GM12865 (cell line): Measurements from ENCODE around the gene RGSL1.

Experiments
- DNase-seq: peaks from one replicate; pipeline ENCODE4 v3.0.0; 2010; ENCODE audit warnings: low read depth
- H3K4me3 ChIP-seq: 2 replicates; pipeline ENCODE4 v1.5.1; 2011; ENCODE audit warnings: mild to moderate bottlenecking, low read depth, low read length, control low read depth
- TF ChIP-seq, protein P1 (sequence below): IDR thresholded peaks from 2 replicates; pipeline ENCODE4 v1.5.1; 2011; ENCODE audit warnings: low read length, control low read depth, low read depth, inconsistent platforms; ENCODE audit not compliant: insufficient read depth; ENCODE audit errors: missing control alignments

RGSL1 gene

GRCh38 chr1:182410138-182410537, 39.8 kb upstream of the RGSL1 start:
- no peak overlapping the region for H3K4me3 ChIP-seq
- TF ChIP-seq, protein P1, sequence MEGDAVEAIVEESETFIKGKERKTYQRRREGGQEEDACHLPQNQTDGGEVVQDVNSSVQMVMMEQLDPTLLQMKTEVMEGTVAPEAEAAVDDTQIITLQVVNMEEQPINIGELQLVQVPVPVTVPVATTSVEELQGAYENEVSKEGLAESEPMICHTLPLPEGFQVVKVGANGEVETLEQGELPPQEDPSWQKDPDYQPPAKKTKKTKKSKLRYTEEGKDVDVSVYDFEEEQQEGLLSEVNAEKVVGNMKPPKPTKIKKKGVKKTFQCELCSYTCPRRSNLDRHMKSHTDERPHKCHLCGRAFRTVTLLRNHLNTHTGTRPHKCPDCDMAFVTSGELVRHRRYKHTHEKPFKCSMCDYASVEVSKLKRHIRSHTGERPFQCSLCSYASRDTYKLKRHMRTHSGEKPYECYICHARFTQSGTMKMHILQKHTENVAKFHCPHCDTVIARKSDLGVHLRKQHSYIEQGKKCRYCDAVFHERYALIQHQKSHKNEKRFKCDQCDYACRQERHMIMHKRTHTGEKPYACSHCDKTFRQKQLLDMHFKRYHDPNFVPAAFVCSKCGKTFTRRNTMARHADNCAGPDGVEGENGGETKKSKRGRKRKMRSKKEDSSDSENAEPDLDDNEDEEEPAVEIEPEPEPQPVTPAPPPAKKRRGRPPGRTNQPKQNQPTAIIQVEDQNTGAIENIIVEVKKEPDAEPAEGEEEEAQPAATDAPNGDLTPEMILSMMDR, result no peak
- no peak for DNase-seq

DNA sequence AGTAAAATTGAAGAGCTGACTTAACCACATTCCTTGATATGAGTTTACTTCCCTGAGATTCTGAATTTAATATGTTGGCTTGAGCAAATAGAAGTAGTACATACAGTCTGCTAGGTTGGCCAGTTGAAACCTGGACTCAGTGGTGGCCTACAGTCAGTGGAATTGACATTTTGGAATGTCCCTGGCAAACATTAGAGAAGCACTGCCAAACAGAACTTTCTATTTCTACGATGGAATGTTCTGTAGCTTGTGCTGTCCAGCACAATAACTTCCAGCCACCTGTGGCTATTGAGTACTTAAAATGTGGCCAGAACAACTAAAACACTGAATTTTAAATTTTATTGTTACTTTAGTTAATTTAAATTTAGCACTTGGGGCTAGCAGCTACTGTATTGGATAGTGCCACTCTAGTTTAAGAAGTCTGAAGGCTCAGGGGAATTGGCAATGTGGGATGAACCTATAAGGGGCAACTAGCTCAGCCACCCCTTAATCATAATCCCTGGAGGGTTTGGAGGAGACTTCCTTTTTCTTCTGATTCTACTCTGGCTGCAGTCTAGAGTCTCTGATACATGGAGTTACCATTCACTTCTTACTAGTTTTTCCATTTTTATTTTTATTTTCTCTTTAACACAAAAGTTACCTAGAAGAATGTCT, 39.2 kb upstream of the RGSL1 start:
- DNase-seq, result no peak
- TF ChIP-seq, protein P1, result no peak

DNA sequence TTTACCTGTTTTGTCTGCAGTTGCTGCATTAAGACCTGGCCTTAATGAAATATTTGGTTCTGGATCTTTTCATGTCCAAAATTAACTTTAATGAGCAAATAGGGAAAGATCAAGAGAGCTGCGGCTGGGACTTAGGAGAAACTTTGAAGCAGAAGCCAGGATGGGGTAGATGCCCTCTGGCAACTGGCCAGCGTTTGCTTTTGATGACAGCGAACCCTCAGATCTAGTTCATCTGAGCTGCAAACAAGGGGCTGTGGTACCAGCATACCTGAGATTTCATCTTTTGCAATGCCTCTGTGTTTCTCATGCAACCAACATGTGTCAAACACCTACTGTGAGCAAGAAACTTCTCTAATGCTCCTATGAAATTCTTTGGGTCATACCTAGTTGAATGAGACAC, 36.5 kb upstream of the RGSL1 start:
- no peak overlapping the region for H3K4me3 ChIP-seq
- DNase-seq, result no peak
- TF ChIP-seq, protein P1, result no peak

More for the DNA sequence above, 39.2 kb upstream of the RGSL1 start:
- H3K4me3 ChIP-seq, result no peak overlapping the region

- H3K4me3 ChIP-seq, result no peak overlapping the region
- TF ChIP-seq, protein P1, result no peak
- no peak for DNase-seq
These were observed 36.0 kb upstream of the RGSL1 start for GRCh38 chr1:182413969-182414368.

DNA sequence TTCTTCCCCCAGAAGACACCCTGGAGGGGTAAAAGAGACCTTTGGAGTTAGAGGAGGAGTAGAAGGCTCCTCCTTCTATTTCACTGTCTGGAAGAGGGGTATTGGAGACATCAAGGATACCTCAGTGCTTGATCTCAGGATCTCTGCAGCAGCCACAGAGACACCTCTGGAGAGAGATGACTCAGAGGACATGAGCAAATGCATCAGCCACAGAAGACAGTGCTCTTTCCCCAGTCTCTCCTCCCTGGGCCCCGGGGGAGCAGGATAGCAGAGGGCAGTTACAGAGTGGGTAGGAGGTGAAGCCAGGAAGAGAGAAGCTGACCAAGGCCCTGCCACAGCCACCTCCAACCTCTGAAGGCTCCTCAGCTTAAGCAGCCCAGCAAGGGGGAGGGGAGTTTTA, 34.2 kb upstream of the RGSL1 start:
- H3K4me3 ChIP-seq, result no peak overlapping the region
- TF ChIP-seq, protein P1, result no peak
- no peak for DNase-seq

DNA sequence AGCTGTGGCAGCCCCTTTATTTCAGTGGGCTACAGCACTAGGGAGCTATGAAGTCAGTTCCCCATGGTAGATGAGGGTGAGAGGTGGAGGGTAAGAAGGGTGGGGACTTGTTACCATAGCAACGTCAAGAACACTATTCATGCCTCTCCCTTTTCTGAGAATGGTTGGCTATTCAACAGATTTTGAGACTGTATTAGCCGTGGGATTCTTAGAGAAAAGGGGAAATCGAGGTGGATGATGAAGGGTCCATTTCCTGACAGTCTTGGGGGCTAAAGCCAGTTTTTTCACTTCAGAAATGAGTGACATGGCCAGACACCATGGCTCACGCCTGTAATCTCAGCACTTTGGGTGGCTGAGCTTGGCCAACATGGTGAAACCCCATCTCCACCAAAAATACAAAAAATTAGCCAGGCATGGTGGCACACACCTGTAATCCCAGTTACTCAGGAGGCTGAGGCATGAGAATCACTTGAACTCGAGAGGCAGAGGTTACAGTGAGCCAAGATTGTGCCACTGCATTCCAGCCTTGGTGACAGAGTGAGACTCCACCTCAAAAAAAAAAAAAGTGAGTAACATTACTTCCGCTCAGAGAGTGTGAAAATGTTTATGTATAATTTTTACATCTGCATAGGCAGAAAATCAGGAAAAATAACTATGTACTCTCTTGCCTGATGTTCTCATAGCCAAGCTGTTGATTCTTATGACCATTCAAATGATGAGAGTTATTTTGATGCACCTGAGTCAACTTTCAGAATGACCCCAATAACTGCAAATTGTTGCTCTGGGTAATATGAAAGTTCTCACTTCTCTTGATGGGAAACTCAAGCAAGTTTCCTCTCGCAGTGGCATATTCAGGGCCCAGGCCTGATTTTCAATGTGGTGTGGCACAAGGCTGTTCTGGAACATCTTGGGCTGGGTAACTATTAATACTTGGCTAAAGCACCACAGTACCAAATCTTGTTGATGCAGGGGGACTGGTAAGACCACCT, 23.2 kb upstream of the RGSL1 start:
- DNase-seq, result peak; percentile 92
- TF ChIP-seq, protein P1, result no peak
- H3K4me3 ChIP-seq, result peak overlapping the region; percentile 17
